Activated B cell treated with CpG ODN at 0.5 μM for 24 hours (primary cell): ENCODE measurements around the gene CUTA. TPM values are rescaled to one million over a fixed set of nuclear protein-coding genes. Genes with fewer than 3 reads are reported as not detected.

Experiments
- ATAC-seq: fragments of 200-7000 bp; cut with Tn5 transposase; one replicate; pipeline ENCODE4 v1.10.0; 2021; ENCODE audit warnings: low read depth, mild to moderate bottlenecking, moderate library complexity
- CTCF ChIA-PET: fragments of 350-600 bp; sonication (Branson Sonifier 250); formaldehyde crosslinking; loops from one replicate; lab custom pipeline; 2021; ENCODE audit warnings: antibody characterized with exemption; lab: Charles Lee
- POLR2A ChIA-PET: fragments of 350-600 bp; sonication (Branson Sonifier 250); formaldehyde crosslinking; loops from one replicate; lab custom pipeline; 2021; ENCODE audit warnings: antibody characterized with exemption; lab: Charles Lee
- DNase-seq: peaks from one replicate; pipeline ENCODE4 v3.0.0; 2022
- H3K27ac Mint-ChIP-seq: one replicate; pipeline ENCODE4 v1.8.0; 2020; ENCODE audit warnings: mixed read lengths
- H3K27me3 Mint-ChIP-seq: one replicate; pipeline ENCODE4 v1.8.0; 2021; ENCODE audit warnings: mixed read lengths
- H3K36me3 Mint-ChIP-seq: one replicate; pipeline ENCODE4 v1.8.0; 2021; ENCODE audit warnings: low read depth, mixed read lengths
- H3K4me1 Mint-ChIP-seq: one replicate; pipeline ENCODE4 v1.8.0; 2021; ENCODE audit warnings: mixed read lengths
- H3K4me3 Mint-ChIP-seq: one replicate; pipeline ENCODE4 v1.8.0; 2020; ENCODE audit warnings: mild to moderate bottlenecking, mixed read lengths
- H3K9me3 Mint-ChIP-seq: one replicate; pipeline ENCODE4 v1.8.0; 2020; ENCODE audit warnings: mixed read lengths
- CTCF ChIP-seq: fragments of 200-600 bp; IDR thresholded peaks from one replicate; pipeline ENCODE4 v1.8.0; 2022; ENCODE audit warnings: antibody characterized with exemption, mild to moderate bottlenecking
- intact Hi-C: fragments of 100-400 bp; cut with micrococcal nuclease; formaldehyde crosslinking; loops from one replicate; pipeline ENCODE4 v1.15.1; 2024
- total RNA-seq: library from RNA; stranded (reverse); gene quantifications from 2 replicates; pipeline ENCODE4 v1.2.3, GENCODE V29; 2022

CUTA gene
- total RNA-seq: 111 and 120 TPM in 2 replicates

GRCh38 chr6:33417903-33418689 is at the start of gene CUTA:
Gene CUTA, minus strand, starts transcription at chr6:33418107. Its CDS starts 107 bp downstream, at chr6:33418000.
- peak within 1 kb of the TSS; percentile 96 for H3K27ac Mint-ChIP-seq
- ATAC-seq (peak; percentile 90), DNase-seq (peak; percentile 92)
- H3K36me3 Mint-ChIP-seq: peaks cover 36% of the 10 kb centered on the region
- TF ChIP-seq CTCF: no peak
- ChIA-PET CTCF (interaction anchor here (0.7 to 2.3 kb wide), 3 partner anchors 13 to 27 kb away, joined by 3 to 9 read pairs (median 4); no protein-coding TSS in a partner anchor), POLR2A (interaction anchor here (0.6 to 5.9 kb wide), 17 partner anchors 7 to 446 kb away, joined by 3 to 31 read pairs (median 6); partner anchors contain the start of genes B3GALT4, BAK1, PFDN6 and PHF1)
- H3K4me3 Mint-ChIP-seq: peak within 1 kb of the TSS; percentile 91
- intact Hi-C loops: loop anchor here (1.0 to 10.0 kb wide), 9 partner anchors 8 to 576 kb away; partner anchors contain the start of genes HLA-DOA, PSMB8, RXRB and SLC39A7
- H3K4me1 Mint-ChIP-seq: peaks cover 66% of the 10 kb centered on the region
- H3K9me3 Mint-ChIP-seq: no peaks in the 10 kb centered on the region
- no peaks in the 10 kb centered on the region for H3K27me3 Mint-ChIP-seq

- ATAC-seq (no peak), DNase-seq (no peak)
- POLR2A ChIA-PET: interaction anchor here (0.6 kb wide), 1 partner anchor 103 kb away, joined by 4 read pairs; no protein-coding TSS in a partner anchor
- Mint-ChIP-seq H3K27me3 (peaks cover 1% of the 10 kb centered on the region), H3K9me3 (no peaks in the 10 kb centered on the region), H3K36me3 (no peaks in the 10 kb centered on the region), H3K4me1 (no peaks in the 10 kb centered on the region), H3K27ac (no peak overlapping the region), H3K4me3 (no peak overlapping the region)
- intact Hi-C loops: no loop called here
- TF ChIP-seq CTCF: no peak
- CTCF ChIA-PET: no interaction called here
Observed at GRCh38 chr6:33467091-33467490, 49.2 kb upstream of the CUTA start.

- no peaks in the 10 kb centered on the region for H3K9me3 Mint-ChIP-seq
- CTCF ChIA-PET: no interaction called here
- no peak overlapping the region for H3K27ac Mint-ChIP-seq
- DNase-seq: no peak
- H3K4me3 Mint-ChIP-seq: no peak overlapping the region
- no peak for ATAC-seq
- no peaks in the 10 kb centered on the region for H3K36me3 Mint-ChIP-seq
- no peak for TF ChIP-seq CTCF
- intact Hi-C loops: no loop called here
- H3K4me1 Mint-ChIP-seq: no peaks in the 10 kb centered on the region
- POLR2A ChIA-PET: interaction anchor here (0.6 kb wide), 1 partner anchor 104 kb away, joined by 4 read pairs; no protein-coding TSS in a partner anchor
- no peaks in the 10 kb centered on the region for H3K27me3 Mint-ChIP-seq
Observed at GRCh38 chr6:33466075-33466735, 48.3 kb upstream of the CUTA start.

DNA sequence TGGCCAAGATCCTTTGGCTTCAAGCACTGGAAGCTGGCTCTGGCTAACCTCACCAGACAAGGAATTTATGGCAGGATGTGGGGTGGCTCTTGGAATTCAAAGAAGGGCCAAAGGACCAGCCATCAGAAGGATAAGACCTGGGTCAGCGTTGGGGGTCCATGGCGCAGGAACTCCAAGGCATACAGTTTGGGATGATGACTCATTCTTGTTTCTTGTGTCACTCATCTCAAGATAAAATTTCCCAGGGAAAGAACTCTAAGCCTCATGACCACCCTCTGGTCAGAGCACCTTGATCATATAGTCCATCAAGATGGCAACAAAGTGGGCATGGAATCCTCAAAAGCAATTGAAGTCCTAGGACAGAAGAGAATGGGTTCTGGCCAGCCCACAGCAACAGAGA is 41.3 kb upstream of the CUTA start:
- no peak for TF ChIP-seq CTCF
- intact Hi-C loops: no loop called here
- ChIA-PET POLR2A (no interaction called here), CTCF (no interaction called here)
- Mint-ChIP-seq H3K9me3 (no peaks in the 10 kb centered on the region), H3K4me1 (peaks cover 19% of the 10 kb centered on the region), H3K27me3 (no peaks in the 10 kb centered on the region), H3K27ac (no peak overlapping the region), H3K36me3 (peaks cover 26% of the 10 kb centered on the region), H3K4me3 (no peak overlapping the region)
- ATAC-seq (no peak), DNase-seq (no peak)

GRCh38 chr6:33458676-33459075 is 40.8 kb upstream of the CUTA start:
- Mint-ChIP-seq H3K9me3 (no peaks in the 10 kb centered on the region), H3K36me3 (peaks cover 31% of the 10 kb centered on the region), H3K4me1 (peaks cover 23% of the 10 kb centered on the region), H3K4me3 (no peak overlapping the region), H3K27me3 (no peaks in the 10 kb centered on the region), H3K27ac (no peak overlapping the region)
- DNase-seq (no peak), ATAC-seq (no peak)
- TF ChIP-seq CTCF: no peak
- POLR2A ChIA-PET: no interaction called here
- CTCF ChIA-PET: no interaction called here
- intact Hi-C loops: no loop called here
